IPS-11a (cell line): ENCODE results near the gene RETREG1.
"Not testable (repeated sequence)": the region's sequence is repeated elsewhere in the genome, so short reads cannot be mapped to it uniquely, and the experiment has no call there.

Source experiments
- H3K4me3 ChIP-seq: one replicate; pipeline ENCODE4 v1.5.1; 2013; ENCODE audit warnings: low read depth, low read length, control low read depth

The RETREG1 gene

DNA sequence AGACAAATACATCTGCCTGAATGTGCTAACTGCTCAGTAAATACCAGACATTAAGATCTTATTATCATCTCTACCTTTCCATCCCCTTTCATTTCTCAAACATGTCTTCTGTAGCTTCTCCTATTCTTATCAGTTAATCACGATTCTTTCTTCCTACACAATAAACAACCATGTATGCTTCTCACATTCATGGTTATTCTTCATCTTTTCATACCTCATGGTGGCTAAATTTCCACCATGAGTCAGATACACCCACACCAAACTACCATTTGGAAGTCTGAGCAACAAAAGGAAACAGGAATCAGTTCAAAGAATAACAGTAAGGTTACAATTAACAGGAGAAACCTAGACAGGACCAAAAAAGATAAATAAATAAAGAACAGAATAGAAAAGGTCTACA lies 158.9 kb downstream of the RETREG1 start:
- no peak overlapping the region for H3K4me3 ChIP-seq

DNA sequence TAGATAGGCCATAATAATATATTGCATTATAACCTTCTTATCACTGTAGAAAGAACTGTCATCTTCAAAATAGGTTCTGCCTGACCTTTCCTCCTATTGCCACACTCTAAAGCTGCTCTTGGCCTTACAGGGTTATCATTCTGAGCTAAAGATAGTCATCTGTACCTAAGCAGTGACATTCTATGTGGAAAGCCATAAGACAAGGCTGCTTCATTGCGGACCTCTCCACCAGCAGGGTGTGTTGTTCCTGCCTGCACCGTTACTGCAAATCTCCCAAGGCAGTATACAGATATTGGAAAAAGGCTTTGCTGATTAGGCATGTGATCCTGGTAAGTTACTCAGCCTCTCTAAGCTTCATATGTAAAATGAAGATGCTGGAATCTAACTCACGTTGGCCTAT lies 159.3 kb downstream of the RETREG1 start:
- H3K4me3 ChIP-seq, result no peak overlapping the region

DNA sequence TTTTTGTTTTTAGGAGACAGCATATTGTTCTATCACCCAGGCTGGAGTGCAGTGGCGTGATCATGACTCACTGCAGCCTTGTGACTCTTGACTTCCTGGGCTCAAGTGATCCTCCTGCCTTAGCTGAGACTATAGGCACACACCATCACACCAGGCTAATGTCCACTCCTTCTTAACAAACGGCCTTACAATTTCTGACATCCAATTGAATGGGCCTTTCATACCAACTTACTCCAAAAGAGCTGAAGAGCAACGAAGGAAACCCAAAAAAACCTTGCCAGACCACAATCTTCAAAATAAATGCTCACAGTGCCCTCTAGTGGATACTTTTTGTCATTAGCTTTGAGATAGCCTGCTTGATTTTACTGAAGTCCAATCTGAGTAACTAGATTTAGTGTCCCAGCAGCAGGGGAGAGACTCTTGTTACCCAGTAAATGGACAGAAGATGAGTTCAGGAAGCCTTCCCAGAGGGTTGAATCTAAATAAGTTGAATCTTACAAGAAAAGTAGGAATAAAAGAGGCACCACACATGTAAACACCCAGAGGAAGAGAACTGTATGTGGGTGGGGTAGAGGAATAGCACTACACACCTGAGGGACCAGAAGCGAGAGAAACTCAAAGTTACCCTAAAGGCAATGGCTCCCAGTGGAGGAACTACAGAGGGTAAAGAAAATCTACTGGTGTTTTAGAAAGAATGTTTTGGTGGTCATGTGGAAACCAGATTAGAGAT lies 160.5 kb downstream of the RETREG1 start:
- H3K4me3 ChIP-seq, result no peak overlapping the region

DNA sequence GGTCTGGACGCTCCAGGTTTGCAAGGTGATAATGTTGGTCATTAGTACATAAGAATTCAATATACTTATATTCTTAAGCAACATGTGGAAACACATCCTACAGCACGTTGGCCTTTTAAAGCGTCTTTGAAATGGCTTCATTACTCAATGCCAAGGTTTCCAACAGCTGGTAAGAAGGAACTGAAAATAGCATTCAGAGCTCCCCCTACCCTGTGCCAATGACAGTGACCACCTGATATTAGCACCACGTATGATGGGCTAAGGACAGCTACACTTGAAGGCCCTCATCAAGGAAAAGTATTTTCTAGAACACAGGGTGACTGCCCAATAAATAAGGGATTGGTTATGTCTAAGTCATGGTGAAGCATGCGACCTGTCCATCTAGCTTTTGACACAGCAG lies 161.1 kb downstream of the RETREG1 start:
- no peak overlapping the region for H3K4me3 ChIP-seq

DNA sequence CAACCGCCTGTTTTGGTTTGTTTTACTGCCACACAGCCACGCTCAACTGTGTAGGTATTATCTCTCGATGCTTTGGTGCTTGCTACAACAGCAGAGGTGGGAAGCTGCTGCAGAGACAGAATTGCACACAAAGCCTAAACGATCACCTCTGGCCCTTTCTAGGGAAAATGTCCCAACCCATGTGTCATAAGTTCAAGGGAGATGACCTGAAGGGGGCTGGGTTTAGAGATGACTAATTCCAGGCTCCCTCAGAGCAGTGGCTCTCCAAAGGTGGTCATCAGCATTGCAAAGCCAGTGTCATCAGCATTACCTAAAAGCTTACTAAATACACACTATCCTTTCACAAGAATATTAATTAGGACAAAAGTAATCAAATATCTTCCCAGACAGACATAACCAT lies 162.1 kb downstream of the RETREG1 start:
- H3K4me3 ChIP-seq, result no peak overlapping the region

DNA sequence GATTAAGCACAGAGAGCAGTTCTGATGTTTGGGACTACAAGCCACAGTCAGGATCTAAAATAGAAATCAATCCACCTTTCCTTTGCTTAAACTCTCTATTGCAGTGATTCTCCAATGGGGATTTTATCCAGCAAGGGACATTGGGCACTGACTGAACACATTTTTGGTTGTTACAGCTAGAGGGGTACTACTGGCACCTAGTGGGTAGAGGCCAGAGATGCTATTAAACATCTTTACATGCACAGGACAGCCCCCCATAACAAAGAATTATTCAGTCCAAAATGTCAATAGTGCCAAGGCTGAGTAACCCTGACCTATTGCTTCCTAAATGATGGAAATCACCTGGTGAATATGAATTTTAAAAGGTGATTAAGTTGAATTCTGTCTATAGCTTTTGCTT lies 163.2 kb downstream of the RETREG1 start:
- no peak overlapping the region for H3K4me3 ChIP-seq

DNA sequence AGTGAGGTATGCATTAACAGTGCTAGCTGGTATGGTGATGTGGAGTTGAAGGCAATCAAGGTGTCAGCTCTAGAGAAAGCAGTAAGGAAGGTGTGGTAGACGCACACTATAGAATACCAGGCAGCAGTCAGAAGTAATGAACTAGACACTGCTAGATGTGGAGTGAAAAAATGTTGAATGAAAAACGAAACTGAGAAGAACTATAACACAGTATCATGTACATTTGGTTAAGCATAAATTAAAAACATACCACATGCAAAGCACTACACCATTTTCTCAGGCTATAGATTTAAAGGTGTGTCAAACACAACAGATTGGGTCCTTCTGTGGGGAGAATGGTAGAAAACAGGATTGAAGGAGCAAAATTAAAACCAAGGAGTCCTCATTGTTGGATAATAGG lies 166.6 kb downstream of the RETREG1 start:
- no peak overlapping the region for H3K4me3 ChIP-seq

DNA sequence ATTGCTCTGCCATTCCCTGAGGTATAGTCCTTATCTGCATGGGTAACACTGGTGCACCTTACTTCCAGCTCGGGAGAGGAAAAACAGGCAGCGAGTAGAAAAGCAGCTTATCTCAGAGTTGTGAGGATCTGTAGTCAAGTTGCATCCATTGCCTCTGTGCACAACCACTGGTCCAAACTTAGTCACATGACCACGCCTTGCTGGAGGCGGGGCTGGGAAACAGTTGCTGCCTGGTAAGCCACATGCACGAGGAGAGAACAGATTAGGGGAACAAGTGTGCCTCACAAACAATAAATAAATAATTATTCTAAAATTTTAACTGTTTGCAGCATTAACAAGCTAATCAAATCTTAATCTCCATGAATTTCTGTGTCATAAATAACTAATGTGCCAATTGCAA lies 169.8 kb downstream of the RETREG1 start:
- no peak overlapping the region for H3K4me3 ChIP-seq

DNA sequence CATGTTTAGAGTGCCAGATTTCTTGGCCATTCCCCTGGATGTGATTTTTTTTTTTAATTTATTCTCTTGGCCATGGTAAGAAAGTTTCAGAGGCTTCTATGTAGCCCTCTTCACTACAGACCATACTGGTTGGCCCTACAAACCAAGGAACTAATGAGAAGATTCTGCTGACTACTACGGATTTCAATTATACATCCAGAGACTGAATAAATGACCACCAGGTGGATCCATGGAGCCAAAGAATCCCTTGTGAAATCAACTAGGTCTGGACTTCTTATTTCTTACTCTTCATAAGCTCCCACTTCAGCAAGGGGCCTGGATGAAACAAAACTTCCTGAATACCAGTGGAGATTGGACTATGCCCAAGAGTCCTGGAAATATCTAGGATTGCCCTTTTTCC lies 178.8 kb downstream of the RETREG1 start:
- no peak overlapping the region for H3K4me3 ChIP-seq

DNA sequence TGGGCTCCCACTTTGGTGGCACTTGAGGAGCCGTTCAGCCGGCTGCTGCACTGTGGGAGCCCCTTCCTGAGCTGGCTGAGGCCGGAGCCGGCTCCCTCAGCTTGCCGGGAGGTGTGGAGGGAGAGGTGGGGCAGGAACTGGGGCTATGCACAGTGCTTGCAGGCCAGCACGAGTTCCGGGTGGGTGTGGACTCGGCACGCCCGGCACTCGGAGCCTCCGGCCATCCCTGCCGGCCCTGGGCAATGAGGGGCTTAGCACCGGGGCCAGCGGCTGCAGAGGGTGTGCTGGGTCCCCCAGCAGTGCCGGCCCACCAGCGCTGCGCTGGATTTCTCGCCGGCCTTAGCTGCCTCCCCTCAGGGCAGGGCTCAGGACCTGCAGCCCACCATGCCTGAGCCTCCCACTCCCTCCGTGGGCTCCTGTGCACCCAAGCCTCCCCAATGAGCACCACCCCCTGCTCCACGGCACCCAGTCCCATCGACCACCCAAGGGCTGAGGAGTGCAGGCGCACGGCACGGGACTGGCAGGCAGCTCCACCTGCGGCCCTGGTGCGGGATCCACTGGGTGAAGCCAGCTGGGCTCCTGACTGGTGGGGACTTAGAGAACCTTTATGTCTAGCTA lies 180.6 kb downstream of the RETREG1 start:
- not testable (repeated sequence) for H3K4me3 ChIP-seq

DNA sequence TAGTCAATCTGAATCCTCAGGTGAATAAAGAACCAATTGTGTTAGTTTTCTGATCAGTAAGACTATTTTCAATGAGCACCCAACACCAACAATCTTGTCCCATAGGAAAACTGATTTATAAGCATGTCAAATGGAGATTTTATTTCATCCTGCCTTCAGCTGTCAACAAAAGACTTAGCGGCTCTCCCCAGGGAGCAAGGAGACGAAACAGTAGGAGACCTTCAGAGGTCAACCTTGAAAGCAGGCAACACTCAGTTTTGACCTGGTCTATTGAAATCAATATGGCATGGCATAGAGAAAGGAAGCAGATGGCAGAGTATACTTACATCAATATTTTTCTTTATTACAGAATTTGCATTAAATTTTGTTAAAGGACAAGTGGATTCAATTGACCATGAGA lies 185.3 kb downstream of the RETREG1 start:
- no peak overlapping the region for H3K4me3 ChIP-seq

DNA sequence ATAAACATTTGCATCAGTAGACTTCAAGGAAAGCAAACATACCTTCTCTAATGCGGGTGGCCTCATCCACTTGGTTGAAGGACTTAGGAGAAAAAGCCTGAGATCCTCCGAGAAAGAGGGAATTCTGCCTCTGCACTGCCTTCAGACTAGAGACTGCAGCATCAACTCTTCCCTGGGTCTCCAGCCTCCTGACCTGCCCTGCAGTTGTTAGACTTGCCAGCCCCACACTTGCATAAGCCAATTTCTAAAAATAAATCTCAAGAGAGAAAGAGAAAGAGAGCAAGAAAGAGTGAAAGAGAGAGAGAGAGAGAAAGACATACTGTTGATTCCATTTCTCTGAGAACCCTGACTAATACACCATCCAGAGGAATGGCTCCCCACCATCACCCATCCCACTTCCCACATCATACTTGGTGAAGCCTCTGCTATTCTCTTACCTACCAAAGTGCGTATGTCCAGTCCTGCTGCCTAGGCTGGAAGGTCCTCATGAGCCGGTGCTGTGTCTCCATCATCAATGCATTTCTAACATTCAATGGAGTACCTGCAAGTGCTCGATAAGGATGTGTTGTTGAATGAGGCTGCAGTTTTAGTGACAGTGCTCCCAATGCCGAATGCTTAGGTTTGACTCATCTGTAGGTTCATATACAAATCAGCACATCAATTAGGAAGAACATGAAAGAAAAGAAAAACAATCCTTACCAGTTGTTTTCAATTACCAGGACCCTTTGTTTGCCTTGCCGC lies 186.3 kb downstream of the RETREG1 start:
- H3K4me3 ChIP-seq, result no peak overlapping the region

DNA sequence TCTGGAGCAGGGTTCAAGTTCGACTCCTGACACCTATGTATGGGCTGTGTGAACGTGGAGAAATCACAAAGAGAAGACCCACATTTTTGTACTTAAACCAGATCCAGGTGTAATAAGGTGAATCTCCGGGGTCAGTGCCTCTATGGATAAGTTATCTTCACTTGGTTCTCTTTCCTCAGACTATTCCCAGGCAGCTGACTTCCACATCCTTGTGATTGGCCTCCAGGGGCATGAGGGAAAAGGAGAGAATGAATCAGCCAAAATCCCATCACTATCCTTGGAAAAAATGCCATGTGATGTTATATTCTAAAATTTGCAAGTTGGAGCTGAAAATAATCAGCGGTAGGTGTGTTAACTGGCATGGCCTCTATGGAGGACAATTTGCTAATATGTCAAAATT lies 188.4 kb downstream of the RETREG1 start:
- H3K4me3 ChIP-seq, result no peak overlapping the region

DNA sequence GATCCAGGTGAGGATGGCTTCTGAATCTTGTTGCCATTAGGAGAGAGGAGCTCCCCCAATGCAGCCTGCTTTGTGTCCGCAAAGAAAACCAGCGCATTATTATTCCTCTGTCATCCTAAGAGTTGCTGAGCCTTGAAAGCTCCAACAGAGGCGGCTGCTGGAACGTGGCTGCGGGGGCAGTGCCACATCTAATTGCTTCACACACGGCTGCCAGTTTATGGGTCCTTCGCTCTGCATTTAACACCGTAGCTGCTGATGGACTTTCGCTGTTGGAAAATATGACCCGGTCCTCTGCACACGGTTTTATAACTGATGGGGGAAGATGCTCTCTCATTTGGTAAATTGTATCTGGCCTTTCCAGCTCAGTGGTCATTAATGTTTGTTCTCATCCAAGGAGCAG lies 189.2 kb downstream of the RETREG1 start:
- H3K4me3 ChIP-seq, result no peak overlapping the region
